ENCODE data around the gene PICK1.
"Not testable (repeated sequence)": the region's sequence is repeated elsewhere in the genome, so short reads cannot be mapped to it uniquely, and the experiment has no call there.

Gene PICK1

DNA sequence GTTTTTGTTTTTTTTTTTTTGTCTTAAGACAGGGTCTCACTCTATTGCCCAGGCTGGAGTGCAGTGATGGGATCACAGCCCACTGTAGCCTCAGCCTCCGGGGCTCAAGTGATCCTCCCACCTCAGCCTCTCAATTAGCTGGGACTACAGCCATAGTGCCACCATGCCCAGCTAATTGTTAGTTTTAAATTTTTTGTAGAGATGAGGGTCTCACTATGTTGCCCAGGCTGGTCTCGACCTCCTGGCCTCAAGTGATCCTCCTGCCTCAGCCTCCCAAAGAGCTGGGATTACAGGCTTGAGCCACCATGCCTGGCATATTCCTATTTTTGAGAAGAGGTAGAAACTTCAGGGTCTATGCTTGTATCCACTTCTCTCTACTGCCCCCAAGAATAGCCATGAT lies 61.5 kb downstream of the PICK1 start:
- not testable (repeated sequence) for DNase-seq

DNA sequence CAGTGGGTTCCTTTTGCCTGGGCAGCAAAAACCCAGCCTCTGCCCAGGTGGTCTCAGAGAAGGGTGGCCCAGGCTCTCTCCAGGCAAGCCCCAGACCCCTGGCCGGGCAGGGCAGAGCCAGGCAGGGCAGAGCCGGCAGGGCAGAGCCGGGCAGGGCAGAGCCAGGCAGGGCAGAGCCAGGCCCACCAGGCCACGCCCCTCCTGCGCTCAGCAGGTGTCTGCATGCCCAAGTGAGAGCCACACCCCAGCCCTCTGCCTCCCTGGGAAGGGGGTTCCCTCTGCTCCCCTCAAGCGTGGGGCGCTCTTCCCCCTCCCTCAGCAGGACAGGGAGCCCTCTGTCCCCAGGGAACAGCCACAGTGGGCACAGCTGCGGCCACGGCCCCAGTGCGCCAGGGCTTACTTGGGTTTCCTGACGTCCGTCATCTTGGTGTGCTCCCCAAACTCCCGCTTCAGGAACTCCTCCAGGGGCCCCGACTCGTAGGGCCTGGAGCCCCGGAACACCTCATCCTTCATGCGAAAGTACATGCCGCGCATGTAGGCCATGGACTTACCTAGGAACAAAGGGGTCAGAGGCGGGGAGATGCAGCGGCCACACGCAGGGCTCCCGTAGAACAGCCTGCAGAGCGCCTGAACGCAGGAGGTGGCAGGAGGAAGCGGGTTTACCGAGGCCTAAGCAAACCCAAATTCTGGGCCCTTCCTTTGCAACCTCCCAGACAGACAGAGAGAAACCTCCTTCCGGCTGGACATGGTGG lies 63.3 kb downstream of the PICK1 start:
- DNase-seq: no peak

DNA sequence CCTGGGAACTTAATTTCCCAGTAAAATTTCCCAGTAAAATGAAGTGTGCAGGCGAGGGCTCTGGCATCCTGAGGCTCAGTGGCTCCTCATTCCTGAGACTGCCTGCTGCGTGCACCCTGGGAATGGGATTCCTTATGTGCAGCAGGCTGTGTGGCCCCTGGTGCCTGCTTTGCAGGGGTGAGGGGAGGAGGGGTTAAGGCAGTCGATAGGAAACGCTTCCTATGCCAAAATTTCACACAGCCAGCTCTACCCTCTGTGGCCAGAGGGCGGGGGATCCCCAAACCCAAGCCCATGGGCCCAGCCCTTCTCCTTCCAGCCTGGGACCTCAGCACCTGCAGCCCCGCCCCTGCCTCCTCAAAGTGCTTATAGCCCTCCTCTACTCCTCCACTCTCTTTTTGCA lies 65.4 kb downstream of the PICK1 start:
- no peak for DNase-seq

DNA sequence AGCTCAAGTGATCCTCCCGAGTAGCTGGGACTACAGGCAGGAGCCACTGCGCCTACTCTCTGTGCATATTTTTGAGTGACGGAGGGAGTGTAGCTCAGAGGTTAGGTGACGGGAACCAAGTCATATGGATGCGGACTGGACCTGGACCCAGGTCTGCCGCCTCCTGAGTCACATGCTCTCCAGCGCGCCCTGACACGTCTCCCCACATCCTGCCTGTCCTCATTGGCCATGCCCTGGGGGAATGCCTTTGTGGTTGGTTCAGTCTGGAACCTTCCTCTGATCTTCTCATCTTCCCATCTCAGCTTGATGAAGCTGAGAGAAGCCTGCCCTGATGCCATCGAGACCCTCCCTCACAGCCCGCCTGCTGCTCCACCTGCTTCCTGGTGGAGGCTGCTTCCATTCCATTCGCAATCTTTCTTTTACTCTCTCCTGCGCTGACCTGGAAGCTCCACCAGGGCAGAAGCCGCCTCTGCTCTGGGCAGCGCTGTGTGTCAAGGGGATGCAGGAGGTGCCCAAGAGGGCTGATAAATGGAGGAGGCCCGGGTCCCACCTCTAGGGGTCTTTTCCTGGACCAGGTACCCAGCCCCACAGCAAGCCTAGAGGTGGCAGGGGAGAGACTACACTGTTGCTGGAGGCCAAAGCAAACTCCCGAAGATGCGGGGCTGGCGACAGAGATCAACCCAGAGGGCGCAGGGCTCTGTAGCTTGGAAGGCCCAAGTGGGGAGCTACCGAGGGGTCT lies 67.2 kb downstream of the PICK1 start:
- DNase-seq: no peak

DNA sequence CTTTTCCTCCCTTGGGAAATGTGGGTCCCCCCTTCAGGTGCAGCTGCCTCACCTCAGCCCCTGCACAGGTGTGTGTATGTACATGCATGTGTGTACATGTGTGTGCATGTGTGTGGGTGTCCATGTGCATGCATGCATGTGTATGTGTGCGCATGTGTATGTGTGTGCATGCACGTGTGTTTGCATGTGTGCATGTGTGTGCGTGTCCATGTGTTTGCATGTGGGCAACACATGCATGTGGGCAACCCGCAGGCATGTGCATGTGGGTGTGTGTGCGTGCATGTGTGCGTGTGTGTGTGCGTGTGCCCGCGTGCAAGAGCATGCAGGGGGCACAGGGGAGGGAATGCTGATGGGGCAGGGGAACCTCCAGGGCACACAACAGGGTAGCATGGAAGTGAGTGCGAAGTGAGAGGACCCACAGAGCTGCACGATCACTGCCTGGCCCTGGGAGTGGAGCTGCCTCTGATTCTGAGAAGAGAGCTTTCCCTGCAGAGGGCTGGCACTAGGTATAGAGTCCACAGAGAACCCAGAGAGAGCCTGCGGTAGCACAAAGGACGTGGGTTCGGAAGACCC lies 67.9 kb downstream of the PICK1 start:
- no peak for DNase-seq

Measured in cerebellar nuclear complex (tissue), 1 donor.